NCI-H510A treated with DMSO at 0.1 percent for 48 hours (cell line): ENCODE results near the gene TFE3.

Source experiments
- DNase-seq: peaks from one replicate; lab custom pipeline; 2025; lab: John Stamatoyannopoulos, UW

TFE3 gene

GRCh38 chrX:49061490-49061889 is 18.3 kb upstream of the TFE3 start:
- no peak for DNase-seq

- no peak for DNase-seq
These were observed 17.8 kb upstream of the TFE3 start for GRCh38 chrX:49060914-49061313.

GRCh38 chrX:49059681-49060085 is 16.5 kb upstream of the TFE3 start:
- no peak for DNase-seq

DNA sequence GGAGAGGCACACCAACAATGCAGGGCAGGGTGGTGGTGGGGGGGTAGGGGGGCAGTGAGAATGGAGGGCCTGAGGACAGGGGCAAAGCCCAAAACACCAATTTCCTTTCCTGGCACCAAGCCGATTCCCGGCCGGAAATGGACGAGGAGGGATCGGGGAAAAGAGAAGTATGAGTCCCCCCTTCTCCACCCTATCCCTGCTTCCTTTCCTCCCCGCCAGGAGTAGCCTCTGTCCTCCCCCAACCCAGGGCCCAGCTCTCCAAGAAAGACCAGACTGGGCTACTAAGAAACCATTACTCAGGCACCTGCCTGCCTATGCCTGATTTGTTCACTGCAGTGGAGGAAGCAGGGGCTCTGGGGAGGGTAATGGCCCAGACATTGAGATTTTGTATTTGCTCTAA is 16.0 kb upstream of the TFE3 start:
- no peak for DNase-seq

- DNase-seq, result peak; percentile 17
These were observed 15.6 kb upstream of the TFE3 start, which contains the start of gene CCDC120 for GRCh38 chrX:49058794-49059193. Gene CCDC120 (plus strand): TSS chrX:49058999. CDS start chrX:49062042, 3,043 bp downstream.

DNA sequence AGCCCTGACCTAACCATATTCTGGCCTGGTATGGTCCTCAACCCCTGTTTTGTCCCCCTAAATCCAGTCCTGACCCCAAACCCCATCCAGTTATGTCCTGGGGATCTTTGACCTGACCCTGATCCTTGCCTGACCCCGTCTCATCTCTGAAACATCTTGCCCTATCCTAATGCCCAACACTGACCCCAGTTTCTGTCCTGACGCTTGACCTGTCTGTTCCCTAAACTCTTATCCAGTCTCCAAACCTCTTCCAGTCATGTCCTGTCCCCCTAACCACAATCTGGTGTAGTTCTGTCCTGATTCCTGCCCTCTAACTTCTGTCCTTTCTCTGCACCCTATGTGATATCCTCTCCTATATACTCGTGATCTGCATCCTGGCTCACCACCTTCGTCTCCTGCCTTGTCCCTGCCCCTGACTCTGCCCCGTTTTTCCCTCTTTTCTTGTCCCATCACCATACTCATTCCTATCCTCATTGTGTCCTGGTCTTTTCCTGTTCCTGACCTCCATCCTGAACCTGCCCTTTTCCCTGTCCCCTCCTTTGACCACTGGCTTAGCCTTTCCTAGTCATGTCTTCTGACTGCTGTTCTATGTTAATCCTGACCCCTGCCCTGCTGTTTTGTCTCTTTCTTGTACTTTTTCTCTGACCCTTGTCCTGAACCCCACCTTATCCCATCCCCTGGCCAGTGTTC is 11.1 kb upstream of the TFE3 start:
- no peak for DNase-seq

DNA sequence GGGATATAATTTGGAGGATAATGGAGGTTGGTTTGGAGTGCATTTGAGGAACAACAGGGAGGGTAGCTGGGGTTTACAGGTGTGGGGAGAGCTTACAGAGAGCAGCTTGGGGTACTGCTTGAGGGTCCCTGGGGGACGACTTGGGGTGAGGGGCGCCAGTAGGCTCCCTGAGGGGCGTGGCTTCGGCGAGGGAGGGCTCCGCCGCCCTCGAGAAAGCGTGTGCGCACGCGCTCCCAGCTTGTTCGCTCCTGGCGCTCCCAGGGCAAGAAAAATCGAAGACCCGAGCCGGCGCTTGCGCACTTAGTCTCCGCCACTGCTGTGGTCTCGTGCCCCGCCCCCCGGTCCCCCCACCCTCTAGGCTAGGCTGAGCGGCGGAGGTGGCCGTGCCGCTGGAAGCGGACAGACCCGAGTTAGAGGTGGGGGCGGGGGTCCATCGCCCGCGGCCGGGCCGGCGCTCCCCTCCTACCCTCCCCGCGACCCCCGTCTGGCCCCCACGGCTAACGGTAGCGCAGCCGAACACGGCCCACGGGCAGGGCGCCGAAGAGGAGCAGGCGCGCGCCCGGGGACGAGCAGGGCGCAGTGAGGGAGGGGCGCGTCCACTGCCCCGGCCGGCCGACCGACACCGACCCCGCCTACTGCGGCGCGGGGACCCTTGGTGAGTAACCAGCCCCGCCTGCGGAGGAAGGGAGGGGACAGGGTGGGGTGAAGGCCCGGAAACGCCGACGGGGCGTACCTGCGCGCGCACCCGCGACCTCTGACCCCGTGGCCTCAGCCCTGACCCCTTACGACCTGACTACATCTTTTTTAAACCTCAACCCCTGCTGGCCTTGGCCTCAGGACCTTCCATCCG is 10.3 kb upstream of the TFE3 start:
- peak; percentile 44 for DNase-seq

- no peak for DNase-seq
These were observed 777 bp upstream of the TFE3 start for GRCh38 chrX:49043987-49044281.

- no peak for DNase-seq
These were observed 457 bp downstream of the TFE3 start for GRCh38 chrX:49042581-49043219.

DNA sequence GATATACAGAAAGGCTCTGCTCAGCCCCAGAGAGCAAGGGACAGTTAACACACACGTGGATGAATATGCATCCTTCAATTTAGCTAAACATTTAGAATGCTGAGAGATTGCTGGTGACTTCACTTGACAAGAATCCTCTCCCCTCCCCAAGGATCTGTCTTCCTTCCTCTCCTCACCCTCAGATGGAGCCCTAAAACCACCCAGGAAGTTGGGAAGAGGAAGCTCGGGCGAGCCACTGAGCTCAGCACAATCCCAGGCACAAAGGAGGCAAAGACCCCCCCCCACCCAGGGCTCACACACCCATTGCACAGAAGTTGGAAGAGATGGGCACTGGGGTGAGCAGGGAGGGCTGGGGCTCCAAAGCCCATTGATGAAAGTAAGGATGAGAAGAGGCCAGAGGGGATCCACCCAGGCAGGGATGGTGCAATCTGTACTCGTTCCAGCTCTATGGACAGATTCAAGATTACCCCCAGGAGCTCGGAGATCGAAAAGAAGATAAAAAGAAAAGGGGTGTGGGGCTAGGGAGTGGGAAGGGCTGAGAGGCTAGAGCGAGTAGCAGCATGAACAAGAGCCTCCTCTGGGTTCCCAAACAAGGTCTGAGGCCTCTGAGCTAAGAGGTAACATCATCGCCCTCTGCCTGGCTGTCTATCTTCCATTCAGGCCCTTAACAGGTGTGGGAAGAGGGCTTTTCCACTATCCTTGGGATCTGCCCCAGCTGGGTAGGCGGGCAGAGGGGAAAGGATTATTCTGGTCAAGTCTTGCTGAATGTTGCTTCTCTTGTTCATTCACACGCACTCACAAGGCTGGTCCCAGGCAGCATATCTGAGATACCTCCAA is 1.2 kb downstream of the TFE3 start:
- peak; percentile 21 for DNase-seq

GRCh38 chrX:49040376-49040955 is 2.7 kb downstream of the TFE3 start:
- no peak for DNase-seq

DNA sequence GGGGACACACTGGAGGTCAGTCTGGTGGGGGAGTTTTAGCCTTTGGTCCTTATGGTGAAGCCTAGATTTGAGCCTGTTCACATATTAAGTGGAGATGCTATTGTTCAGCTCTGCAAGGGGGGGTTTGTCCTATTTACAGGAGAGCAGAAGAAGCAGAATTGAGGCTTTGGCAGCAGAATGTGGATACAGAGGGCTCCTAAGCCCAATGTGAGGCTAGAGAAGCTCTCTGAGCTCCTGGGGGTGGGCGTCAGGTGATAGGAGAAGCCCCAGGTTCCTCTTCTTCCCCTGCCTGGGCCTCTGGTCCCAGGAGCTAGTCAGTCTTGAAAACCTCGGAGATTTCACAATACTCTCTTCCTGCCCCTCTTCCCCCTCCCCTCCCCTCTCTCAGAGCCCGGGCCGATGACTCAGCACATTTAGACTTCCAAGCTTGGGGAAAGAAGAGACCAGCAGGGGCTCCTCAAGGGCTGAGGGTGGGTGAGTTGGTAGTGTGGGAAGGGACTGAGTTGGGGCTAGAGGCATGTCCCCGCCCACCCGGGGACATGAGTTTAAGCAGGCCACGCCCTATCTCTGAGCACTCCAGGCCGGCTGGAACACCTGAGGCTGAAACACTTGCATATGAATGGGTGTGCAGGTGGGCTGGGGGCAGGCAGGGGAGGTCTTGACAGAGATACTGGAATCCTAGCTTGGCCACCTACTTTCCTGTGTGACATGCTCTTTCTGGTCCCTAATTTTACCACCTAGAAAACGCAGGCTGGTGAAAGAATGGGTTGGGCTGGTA is 3.4 kb downstream of the TFE3 start:
- peak; percentile 55 for DNase-seq

DNA sequence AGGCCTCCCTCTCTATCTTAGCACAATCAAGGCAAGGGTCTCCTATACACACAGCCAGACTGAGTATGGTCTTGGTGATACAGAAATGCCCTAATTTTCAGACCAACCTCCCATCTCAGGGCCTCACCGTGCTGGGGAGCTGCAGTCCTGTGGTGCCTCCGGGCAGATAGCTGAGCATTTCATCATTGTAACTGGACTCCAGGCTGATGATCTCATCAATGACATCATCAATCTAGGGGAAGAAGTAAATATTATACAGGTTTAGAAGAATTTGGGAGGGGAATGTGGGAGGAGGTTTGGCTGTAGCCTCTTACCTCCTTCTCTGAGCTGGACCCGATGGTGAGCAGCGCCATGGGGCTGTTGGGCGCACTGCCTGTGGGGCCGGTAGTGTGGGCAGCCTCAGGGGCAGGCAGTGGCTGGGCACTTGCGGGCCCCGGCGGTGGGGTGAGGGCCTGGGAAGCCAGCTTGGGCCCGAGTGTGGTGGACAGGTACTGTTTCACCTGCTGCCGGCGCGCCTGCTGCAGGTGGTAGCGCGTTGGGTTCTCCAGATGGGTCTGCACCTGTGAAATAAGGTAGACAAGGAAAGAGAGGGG is 5.2 kb downstream of the TFE3 start:
- DNase-seq, result no peak

DNA sequence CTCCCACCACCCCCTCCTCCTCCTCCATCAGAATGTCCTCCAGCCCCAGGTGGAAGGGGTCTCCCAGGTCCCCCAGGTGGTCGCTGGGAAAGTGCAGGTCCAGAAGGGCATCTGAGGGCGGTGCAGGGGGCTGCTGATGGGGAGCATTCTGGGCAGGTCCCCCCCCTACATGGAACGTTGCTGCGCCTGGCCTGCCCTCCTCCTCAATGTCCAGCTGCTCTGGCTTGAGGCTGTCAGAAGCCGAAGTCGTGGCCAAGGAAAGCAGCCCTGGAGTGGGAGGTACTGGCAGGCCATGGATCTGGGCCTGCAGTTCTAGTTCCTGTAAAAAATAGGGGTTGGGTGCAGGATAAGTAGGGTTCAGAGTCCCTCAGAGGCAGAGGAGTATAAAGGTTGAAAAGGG is 12.9 kb downstream of the TFE3 start:
- DNase-seq, result no peak

GRCh38 chrX:49029876-49030275 is 13.3 kb downstream of the TFE3 start:
- no peak for DNase-seq

DNA sequence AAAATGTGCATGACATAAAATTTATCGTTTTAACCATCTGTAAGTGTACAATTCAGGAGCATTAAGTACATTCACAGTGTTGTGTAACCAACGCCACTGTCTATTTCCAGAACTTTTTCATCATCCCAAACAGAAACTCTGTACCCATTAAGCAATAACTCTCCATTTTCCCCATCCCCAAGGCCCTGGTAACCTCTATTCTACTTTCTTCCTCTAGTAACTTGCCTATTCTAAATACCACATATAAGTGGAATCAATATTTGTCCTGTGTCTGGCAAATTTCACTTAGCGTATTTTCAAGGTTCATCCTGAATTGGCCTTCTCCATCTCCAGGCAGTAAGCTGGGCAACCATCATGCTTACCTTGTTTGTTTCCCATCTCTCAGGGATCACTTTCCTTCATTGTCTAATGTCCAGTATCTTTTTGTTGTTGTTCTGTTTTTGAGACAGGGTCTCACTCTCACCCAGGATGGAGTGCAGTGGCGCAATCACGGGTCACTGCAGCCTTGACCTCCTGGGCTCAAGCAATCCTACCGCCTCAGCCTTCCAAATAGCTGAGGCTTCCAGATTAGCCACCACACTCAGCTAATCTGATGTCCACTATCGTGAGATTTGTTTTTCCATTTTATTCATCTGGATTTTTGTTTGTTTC is 23.4 kb downstream of the TFE3 start:
- DNase-seq, result no peak

DNA sequence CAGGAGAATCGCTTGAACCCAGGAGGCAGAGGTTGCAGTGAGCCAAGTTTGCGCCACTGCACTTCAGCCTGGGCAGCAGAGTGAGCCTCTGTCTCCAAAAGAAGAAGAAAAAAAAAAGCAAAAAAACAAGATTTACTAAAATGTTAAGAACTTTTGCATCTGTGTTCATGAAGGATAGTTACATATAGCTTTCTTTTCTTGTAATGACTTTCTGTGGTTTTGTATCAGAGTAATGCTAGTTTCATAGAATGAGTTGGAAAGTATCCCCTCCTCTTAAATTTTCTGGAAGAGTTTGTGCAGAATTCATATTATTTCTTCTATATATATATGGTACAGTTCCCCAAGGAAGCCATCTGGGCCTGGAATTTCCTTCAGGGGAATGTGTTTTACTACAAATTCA is 24.1 kb downstream of the TFE3 start:
- DNase-seq, result no peak

DNA sequence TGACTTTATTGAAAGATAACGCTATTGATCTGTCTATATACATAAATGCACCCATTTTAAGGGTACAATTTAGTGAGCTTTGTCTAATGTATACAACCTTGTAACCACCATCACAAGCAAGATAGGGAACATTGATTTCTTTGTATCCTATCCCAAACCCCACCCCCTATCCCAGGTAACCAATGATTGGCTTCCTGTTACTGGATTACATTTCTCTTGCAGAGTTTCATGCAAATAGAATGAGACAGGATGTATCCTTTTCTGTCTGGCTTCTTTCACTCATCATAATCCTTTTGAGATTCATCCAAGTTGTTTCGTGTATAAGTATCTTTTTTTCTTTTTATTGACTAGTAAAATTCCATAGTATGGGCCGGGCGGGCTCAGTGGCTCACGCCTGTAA is 39.5 kb downstream of the TFE3 start:
- DNase-seq, result peak; percentile 2

- DNase-seq, result peak; percentile 71
These were observed 40.8 kb downstream of the TFE3 start, which contains the start of gene GRIPAP1 for GRCh38 chrX:49002091-49002935. Gene GRIPAP1 (minus strand): TSS chrX:49002264. CDS start chrX:49002229, 35 bp downstream.
